Loucy (cell line): ENCODE measurements around the gene ALAD.

ENCODE experiments used
- CTCF ChIP-seq: fragments of 200-600 bp; sonication (generic); conservative IDR thresholded peaks from 2 replicates; pipeline ENCODE4 v1.5.1; 2014; ENCODE audit warnings: mild to moderate bottlenecking, antibody characterized with exemption, low read length
- EZH2phosphoT487 ChIP-seq: fragments of 200-600 bp; IDR thresholded peaks from 2 replicates; pipeline ENCODE4 v1.6.1; 2018; ENCODE audit warnings: antibody characterized with exemption, mild to moderate bottlenecking, moderate library complexity, borderline replicate concordance

GRCh38 chr9:113446323-113446740 lies 45.2 kb upstream of the ALAD start:
- TF ChIP-seq CTCF (peak; percentile 79), EZH2phosphoT487 (no peak)
